IPS-18a (cell line): Measurements from ENCODE around the gene AGAP5.
A peak's percentile ranks its signal among the peaks of the same experiment; 100 is the strongest.

Experiments used
- H3K27ac ChIP-seq: one replicate; pipeline ENCODE4 v1.5.1; 2013; ENCODE audit warnings: low read length
- H3K27me3 ChIP-seq: one replicate; pipeline ENCODE4 v1.6.1; 2013; ENCODE audit warnings: mild to moderate bottlenecking, low read length; ENCODE audit not compliant: control insufficient read depth, insufficient read depth
- H3K36me3 ChIP-seq: one replicate; pipeline ENCODE4 v1.6.1; 2013; ENCODE audit warnings: low read depth, low read length; ENCODE audit not compliant: control insufficient read depth
- H3K4me1 ChIP-seq: one replicate; pipeline ENCODE4 v1.6.1; 2013; ENCODE audit warnings: low read depth, low read length; ENCODE audit not compliant: control insufficient read depth
- H3K4me3 ChIP-seq: one replicate; pipeline ENCODE4 v1.5.1; 2013; ENCODE audit warnings: low read length
- H3K9ac ChIP-seq: one replicate; pipeline ENCODE4 v1.6.1; 2013; ENCODE audit warnings: mild to moderate bottlenecking, low read length, moderate library complexity
- H3K9me3 ChIP-seq: one replicate; pipeline ENCODE4 v1.6.1; 2013; ENCODE audit warnings: low read depth, low read length; ENCODE audit not compliant: control insufficient read depth

AGAP5 gene

DNA sequence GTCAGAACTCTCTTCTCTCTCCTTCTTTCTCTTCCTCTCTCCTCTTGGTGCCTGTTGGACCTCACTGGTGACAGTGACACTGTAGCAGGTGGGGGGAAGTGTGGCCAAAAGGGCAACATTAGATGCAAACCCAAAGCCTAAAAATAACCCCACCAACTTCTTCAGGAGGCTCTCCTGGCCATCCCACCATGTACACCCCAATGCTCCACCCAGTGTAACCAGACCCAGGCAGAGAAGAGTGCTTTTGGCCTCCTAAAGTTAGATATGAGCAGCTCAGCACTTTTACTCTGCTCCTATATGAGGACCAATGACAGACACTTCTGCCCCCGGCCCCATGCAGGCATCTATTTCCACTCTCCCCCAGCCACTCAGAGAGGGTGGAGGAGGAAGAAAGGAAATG, 62.1 kb downstream of the AGAP5 start:
- Histone ChIP-seq H3K9ac (no peak overlapping the region), H3K36me3 (no peaks in the 10 kb centered on the region), H3K4me1 (no peaks in the 10 kb centered on the region), H3K4me3 (no peak overlapping the region), H3K9me3 (no peaks in the 10 kb centered on the region), H3K27me3 (no peaks in the 10 kb centered on the region), H3K27ac (no peak overlapping the region)

- Histone ChIP-seq H3K4me3 (no peak overlapping the region), H3K27ac (no peak overlapping the region), H3K9me3 (no peaks in the 10 kb centered on the region), H3K27me3 (no peaks in the 10 kb centered on the region), H3K4me1 (no peaks in the 10 kb centered on the region), H3K9ac (no peak overlapping the region), H3K36me3 (no peaks in the 10 kb centered on the region)
Observed at GRCh38 chr10:73634421-73634820, 63.5 kb downstream of the AGAP5 start.

DNA sequence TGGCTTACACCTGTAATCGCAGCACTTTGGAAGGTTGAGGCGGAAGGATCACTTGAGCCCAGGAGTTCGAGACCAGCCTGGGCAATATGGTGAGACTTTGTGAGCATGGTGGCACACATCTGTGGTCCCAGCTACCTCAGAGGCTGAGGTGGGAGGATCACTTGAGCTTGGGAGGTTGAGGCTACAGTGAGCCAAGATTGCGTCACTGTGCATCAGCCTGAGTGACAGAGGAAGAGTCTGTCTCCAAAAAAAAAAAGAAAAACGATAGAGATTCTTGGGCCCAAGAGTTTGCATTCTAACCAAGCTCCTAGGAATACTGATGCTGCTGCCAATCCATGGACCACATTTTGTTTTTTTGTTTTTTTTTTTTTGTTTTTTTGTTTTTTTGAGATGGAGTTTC, 68.7 kb downstream of the AGAP5 start:
- Histone ChIP-seq H3K4me1 (peaks cover 6% of the 10 kb centered on the region), H3K4me3 (no peak overlapping the region), H3K9ac (no peak overlapping the region), H3K36me3 (no peaks in the 10 kb centered on the region), H3K27me3 (no peaks in the 10 kb centered on the region), H3K27ac (no peak overlapping the region), H3K9me3 (no peaks in the 10 kb centered on the region)

DNA sequence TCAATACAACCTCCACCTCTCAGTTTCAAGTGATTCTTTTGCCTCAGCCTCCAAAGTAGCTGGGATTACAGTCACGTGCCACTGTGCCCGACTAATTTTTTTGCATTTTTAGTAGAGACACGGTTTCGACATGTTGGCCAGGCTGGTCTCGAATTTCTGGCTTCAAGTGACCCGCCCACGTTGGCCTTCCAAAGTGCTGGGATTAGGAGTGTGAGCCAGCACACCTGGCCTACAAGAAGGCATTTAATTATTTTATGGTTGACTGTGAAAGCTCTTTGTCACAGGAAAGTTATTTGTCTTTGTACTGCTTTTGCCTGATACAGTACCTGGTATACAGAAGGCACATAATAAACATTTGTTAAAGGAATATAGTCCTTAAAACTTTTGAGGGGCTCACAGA, 69.5 kb downstream of the AGAP5 start:
- peaks cover 6% of the 10 kb centered on the region for H3K4me1 ChIP-seq
- H3K36me3 ChIP-seq, result no peaks in the 10 kb centered on the region
- H3K27ac ChIP-seq, result no peak overlapping the region
- no peaks in the 10 kb centered on the region for H3K27me3 ChIP-seq
- H3K4me3 ChIP-seq, result no peak overlapping the region
- no peaks in the 10 kb centered on the region for H3K9me3 ChIP-seq
- H3K9ac ChIP-seq, result no peak overlapping the region

GRCh38 chr10:73627300-73627699, 70.6 kb downstream of the AGAP5 start:
- H3K27me3 ChIP-seq, result no peaks in the 10 kb centered on the region
- H3K4me3 ChIP-seq, result peak overlapping the region; percentile 100
- peaks cover 6% of the 10 kb centered on the region for H3K4me1 ChIP-seq
- no peaks in the 10 kb centered on the region for H3K9me3 ChIP-seq
- no peak overlapping the region for H3K9ac ChIP-seq
- H3K36me3 ChIP-seq, result no peaks in the 10 kb centered on the region
- H3K27ac ChIP-seq, result no peak overlapping the region

- H3K4me1 ChIP-seq, result peaks cover 6% of the 10 kb centered on the region
- H3K27ac ChIP-seq, result peak overlapping the region; percentile 92
- H3K36me3 ChIP-seq, result no peaks in the 10 kb centered on the region
- peak overlapping the region; percentile 100 for H3K9ac ChIP-seq
- H3K27me3 ChIP-seq, result no peaks in the 10 kb centered on the region
- no peaks in the 10 kb centered on the region for H3K9me3 ChIP-seq
- peak overlapping the region; percentile 100 for H3K4me3 ChIP-seq
Observed at GRCh38 chr10:73625884-73626752, 71.8 kb downstream of the AGAP5 start.

DNA sequence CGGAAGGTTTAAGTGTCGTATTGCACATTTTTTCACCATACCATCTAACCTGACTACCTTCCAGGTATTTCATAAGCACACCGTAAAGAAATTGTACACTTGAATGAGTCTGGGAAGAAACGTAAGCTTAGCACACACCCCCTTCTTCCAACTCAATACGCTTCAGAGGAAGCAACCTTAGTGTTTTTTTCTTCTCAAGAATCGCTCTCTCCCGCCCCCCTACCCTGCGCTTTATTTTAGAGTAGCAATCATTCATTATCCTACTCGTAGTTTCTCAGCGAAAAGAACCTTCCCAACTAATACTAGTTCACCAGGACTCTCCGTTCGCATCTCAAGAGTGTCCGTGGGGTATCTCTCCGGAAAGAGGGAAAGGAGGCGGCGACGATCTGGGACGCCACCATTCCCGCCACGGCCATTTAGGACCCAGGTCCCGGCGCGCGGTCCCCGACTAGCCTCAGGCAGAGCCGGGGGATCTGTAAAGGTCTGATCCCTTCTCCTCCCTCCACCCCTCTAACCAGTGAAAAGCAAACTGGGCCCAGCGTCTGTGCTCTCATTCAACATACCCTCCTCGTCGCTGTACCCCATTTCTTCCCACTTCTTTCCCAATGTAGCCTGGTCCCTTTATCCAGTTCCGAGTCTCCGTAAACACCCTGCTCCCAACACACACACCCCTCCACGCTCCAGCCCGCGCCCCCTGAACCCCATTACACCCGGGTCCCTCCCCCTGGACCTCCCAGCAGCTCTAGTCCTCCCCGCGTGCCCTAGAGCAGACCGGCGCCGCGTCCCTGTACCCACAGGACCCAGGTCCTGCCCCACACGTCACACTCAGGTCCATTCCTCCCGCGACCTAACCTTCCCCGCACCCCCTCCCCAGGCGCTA, 72.7 kb downstream of the AGAP5 start:
- H3K9ac ChIP-seq, result peak overlapping the region; percentile 100
- peak overlapping the region; percentile 100 for H3K4me3 ChIP-seq
- H3K27ac ChIP-seq, result peak overlapping the region; percentile 78
- peaks cover 6% of the 10 kb centered on the region for H3K4me1 ChIP-seq
- H3K36me3 ChIP-seq, result no peaks in the 10 kb centered on the region
- no peaks in the 10 kb centered on the region for H3K27me3 ChIP-seq
- no peaks in the 10 kb centered on the region for H3K9me3 ChIP-seq
